ENCODE data around the gene DTNB.

DNA sequence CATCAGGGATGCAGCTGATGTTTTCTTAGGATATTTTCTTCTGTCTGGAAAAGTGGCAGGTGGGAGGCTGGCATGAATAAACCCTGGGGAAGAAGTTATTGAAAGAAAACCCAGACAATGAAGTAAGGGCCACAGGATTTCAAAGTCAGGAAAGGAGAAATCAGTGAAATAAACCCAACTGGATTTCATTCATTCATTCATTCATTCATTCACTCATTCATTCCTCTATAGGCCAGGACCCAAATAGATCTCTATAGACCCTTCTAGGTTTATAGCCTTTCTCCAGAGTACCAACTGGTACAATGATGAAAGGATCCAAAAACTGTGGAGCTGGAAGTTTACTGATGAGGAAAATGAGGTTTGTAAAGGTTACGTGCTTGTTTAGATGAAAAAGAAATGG, 264.3 kb downstream of the DTNB start:
- TF ChIP-seq, protein P1, sequence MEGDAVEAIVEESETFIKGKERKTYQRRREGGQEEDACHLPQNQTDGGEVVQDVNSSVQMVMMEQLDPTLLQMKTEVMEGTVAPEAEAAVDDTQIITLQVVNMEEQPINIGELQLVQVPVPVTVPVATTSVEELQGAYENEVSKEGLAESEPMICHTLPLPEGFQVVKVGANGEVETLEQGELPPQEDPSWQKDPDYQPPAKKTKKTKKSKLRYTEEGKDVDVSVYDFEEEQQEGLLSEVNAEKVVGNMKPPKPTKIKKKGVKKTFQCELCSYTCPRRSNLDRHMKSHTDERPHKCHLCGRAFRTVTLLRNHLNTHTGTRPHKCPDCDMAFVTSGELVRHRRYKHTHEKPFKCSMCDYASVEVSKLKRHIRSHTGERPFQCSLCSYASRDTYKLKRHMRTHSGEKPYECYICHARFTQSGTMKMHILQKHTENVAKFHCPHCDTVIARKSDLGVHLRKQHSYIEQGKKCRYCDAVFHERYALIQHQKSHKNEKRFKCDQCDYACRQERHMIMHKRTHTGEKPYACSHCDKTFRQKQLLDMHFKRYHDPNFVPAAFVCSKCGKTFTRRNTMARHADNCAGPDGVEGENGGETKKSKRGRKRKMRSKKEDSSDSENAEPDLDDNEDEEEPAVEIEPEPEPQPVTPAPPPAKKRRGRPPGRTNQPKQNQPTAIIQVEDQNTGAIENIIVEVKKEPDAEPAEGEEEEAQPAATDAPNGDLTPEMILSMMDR (IDR thresholded peaks at IDR 0.05; ENCODE audit: insufficient read depth, low read length, poor library complexity, severe bottlenecking) = no peak
- 0 out of 2 replicates have a peak, but pooled peaks have one; percentile 58 for TF ChIP-seq EZH2phosphoT487 (conservative IDR thresholded peaks at IDR 0.05; ENCODE audit: low read length)
